ENCODE data around the gene AFAP1L1. TPM values are rescaled to one million over a fixed set of nuclear protein-coding genes. Genes with fewer than 3 reads are reported as not detected.
"Not testable (repeated sequence)": the region's sequence is repeated elsewhere in the genome, so short reads cannot be mapped to it uniquely, and the experiment has no call there.

AFAP1L1 gene
- total RNA-seq, 2 experiments from 2014 or later, result 0.18 to 0.55 TPM

DNA sequence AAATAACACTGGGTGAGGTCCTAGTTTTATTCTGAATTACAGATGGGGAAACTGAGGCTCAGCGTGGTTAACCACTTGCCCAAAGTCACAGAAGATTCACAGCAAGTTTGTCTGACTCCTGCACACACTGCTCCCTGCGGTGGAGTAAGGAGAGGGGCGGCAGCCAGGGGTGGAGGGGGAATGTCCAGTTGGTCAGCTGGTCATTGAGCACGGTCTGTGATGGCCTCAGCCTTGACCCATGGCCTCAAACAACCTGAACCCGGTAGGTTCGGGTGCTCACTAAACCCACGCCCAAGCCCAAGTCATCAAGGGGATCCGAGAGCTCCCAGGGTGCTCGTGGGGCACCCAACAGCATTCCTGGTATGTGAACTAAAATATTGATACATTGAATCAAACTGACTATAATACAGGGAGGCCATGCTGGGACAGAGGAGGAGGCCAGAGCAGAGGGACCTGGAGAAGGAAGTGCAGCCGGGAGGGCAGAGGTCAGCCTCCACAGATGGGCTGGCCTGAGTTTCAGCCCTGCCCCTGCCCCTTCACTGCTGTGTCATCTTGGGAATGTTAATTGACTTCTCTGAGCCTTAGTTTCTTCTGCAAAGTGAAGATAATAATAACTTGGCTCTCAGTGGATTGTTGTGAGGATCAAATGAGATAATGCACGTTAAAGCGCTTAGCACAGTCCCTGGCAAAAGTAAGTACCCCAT is 111.0 kb downstream of the AFAP1L1 start:
- H3K27me3 Mint-ChIP-seq, result no peaks in the 10 kb centered on the region
- H3K4me1 Mint-ChIP-seq, result no peaks in the 10 kb centered on the region
- ATAC-seq (no peak), DNase-seq (no peak)
- POLR2A ChIA-PET, result no interaction called here
- intact Hi-C loops (cut with DNase I, micrococcal nuclease), result loop anchor here (1.0 kb wide), 4 partner anchors 49 to 236 kb away; no protein-coding TSS in a partner anchor
- H3K4me3 Mint-ChIP-seq, result no peak overlapping the region
- H3K36me3 Mint-ChIP-seq (ENCODE audit: low read depth), result no peaks in the 10 kb centered on the region
- H3K27ac Mint-ChIP-seq, result no peak overlapping the region
- CTCF ChIA-PET, result interaction anchor here (0.8 to 3.4 kb wide), 17 partner anchors 9 to 221 kb away, joined by 3 to 26 read pairs (median 5); no protein-coding TSS in a partner anchor
- H3K9me3 Mint-ChIP-seq (ENCODE audit: low read depth), result no peaks in the 10 kb centered on the region

DNA sequence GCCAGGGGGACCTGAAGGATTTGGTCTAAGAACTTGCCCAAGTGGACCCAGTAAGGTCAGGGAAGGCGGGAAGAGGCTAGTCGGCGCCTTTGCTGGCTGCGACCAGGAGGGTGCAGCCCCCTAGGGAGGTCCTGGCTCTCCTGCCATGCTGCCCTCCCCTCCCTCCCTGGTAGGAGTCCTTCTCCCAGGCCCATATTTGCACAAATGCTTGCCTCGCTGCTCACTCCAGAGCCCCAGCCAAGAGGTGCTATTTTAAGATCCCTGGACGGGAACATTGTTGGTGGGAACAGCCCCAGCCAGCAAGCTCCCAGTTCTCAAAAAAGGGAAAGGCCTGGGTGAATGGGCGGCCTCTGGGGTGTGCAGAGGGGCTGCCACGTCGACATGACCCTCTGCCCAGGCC is 111.7 kb downstream of the AFAP1L1 start:
- Mint-ChIP-seq H3K4me3 (no peak overlapping the region), H3K9me3 (ENCODE audit: low read depth) (no peaks in the 10 kb centered on the region), H3K27ac (no peak overlapping the region), H3K27me3 (no peaks in the 10 kb centered on the region), H3K36me3 (ENCODE audit: low read depth) (no peaks in the 10 kb centered on the region), H3K4me1 (no peaks in the 10 kb centered on the region)
- no peak for DNase-seq
- ChIA-PET POLR2A (no interaction called here), CTCF (interaction anchor here (0.8 to 2.8 kb wide), 5 partner anchors 11 to 62 kb away, joined by 3 to 26 read pairs (median 4); no protein-coding TSS in a partner anchor)
- intact Hi-C loops (cut with DNase I, micrococcal nuclease), result no loop called here
- no peak for ATAC-seq

DNA sequence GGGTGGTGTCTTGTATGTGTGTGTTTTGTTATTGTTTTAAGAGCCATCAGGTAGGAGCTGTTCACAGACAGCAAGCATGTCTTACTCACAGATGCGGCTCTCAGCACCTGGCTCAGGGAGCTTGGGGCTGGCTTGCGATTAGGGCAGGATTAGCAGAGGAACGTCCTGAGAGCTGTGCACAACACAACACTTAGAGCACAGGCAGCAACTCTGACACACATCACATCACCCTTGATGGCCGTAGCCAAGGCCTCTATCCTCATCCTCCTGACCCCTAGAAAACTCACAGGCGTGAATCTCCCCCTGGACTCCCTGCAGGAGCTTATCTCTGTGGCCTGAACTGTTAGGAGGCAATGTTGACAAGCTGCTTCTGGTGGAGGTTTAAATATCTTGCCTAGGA is 114.5 kb downstream of the AFAP1L1 start:
- no peaks in the 10 kb centered on the region for H3K27me3 Mint-ChIP-seq
- DNase-seq, result no peak
- POLR2A ChIA-PET, result no interaction called here
- no peak overlapping the region for H3K27ac Mint-ChIP-seq
- no peak overlapping the region for H3K4me3 Mint-ChIP-seq
- no peaks in the 10 kb centered on the region for H3K4me1 Mint-ChIP-seq
- H3K9me3 Mint-ChIP-seq (ENCODE audit: low read depth), result no peaks in the 10 kb centered on the region
- no peaks in the 10 kb centered on the region for H3K36me3 Mint-ChIP-seq (ENCODE audit: low read depth)
- CTCF ChIA-PET, result interaction anchor here (0.6 to 3.0 kb wide), 9 partner anchors 14 to 231 kb away, joined by 3 to 20 read pairs (median 4); no protein-coding TSS in a partner anchor
- intact Hi-C loops (cut with DNase I, micrococcal nuclease), result no loop called here
- no peak for ATAC-seq

DNA sequence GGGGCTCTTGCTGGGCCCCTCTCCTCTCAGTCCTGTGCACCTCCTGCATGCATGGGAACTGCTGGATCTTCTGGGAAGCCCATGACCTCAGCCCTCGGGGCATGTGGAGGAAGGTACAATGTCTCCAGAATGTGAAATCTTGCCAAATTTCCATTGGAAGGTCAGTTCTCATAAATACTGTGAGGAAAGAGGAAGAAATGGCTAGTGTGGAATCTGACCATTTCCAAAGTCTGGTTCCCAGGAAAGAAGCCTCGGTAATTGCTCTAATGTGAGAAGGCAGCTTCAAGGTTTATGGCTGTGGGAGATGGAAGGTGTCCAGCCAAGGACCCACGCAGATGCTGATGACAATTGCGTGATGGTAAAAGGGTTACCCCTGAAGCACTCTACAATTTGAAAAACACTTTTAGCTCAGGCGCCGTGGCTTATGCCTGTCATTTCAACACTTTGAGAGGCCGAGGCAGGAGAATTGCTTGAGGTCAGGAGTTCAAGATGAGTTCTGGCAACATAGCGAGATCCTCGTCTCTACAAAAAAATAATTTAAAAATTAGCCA is 115.5 kb downstream of the AFAP1L1 start:
- ChIA-PET POLR2A (no interaction called here), CTCF (interaction anchor here (0.6 to 2.1 kb wide), 7 partner anchors 19 to 233 kb away, joined by 3 to 6 read pairs (median 3); no protein-coding TSS in a partner anchor)
- no peaks in the 10 kb centered on the region for H3K27me3 Mint-ChIP-seq
- ATAC-seq (no peak), DNase-seq (no peak)
- intact Hi-C loops (cut with DNase I, micrococcal nuclease), result no loop called here
- H3K9me3 Mint-ChIP-seq (ENCODE audit: low read depth), result no peaks in the 10 kb centered on the region
- H3K4me1 Mint-ChIP-seq, result no peaks in the 10 kb centered on the region
- H3K36me3 Mint-ChIP-seq (ENCODE audit: low read depth), result no peaks in the 10 kb centered on the region
- H3K4me3 Mint-ChIP-seq, result no peak overlapping the region
- no peak overlapping the region for H3K27ac Mint-ChIP-seq

DNA sequence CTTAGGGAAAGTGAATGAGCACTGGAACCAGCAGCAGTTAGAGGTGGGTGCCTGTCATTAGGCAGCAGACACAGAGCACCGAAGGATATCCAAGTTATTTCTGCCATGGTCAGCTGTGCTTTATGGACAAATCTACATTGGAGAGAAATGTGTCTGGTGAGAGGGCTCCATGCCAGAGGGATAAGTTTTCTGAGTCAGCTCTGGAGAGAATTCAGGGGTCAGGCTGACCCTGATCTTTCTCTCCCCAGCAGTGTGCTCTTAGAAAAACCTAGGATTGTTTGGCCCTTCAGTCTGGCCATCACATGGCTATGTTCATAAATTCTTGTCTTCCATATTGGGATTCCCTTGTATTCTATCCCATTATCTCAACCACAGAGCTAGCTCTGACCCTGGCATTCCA is 116.3 kb downstream of the AFAP1L1 start:
- no peak for ATAC-seq
- H3K36me3 Mint-ChIP-seq (ENCODE audit: low read depth), result no peaks in the 10 kb centered on the region
- no peaks in the 10 kb centered on the region for H3K9me3 Mint-ChIP-seq (ENCODE audit: low read depth)
- intact Hi-C loops (cut with DNase I, micrococcal nuclease), result no loop called here
- no peaks in the 10 kb centered on the region for H3K27me3 Mint-ChIP-seq
- no peak overlapping the region for H3K4me3 Mint-ChIP-seq
- H3K4me1 Mint-ChIP-seq, result no peaks in the 10 kb centered on the region
- ChIA-PET POLR2A (interaction anchor here (0.6 kb wide), 1 partner anchor 32 kb away, joined by 3 read pairs; no protein-coding TSS in a partner anchor), CTCF (interaction anchor here (0.6 to 2.1 kb wide), 5 partner anchors 14 to 262 kb away, joined by 3 to 5 read pairs (median 3); no protein-coding TSS in a partner anchor)
- no peak overlapping the region for H3K27ac Mint-ChIP-seq
- DNase-seq, result no peak

DNA sequence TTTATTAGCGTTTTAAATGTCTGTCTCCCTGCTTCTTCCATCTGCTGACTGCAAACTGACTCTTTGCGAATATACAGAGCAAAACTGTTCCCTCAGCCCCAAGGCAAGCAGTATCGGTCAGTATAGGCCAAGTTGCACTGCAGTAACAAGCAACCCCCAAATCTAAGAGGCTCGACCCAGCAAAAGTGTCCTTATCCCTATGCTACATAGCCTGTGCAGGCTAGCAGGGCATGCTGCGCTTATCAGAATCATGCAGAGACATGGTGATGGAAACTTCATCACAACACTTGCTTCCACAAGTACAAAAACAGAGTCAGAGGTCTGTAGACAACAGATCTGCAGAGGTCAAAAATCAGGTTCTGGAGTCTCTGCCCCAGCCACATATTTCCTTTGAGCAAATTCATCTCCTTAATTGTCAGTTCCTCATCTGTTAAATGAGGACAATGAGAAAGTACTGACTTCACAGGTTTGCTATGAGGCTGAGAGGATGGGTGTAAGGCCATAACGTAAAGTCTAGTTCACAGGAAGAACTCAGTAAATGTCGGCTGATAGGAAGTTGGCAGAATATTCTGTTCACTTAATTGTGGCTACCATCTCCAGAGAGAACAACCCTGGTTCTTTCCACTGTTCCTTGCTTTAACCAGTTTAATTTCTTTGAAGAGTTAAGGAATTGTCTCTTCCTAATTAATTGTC is 117.0 kb downstream of the AFAP1L1 start:
- DNase-seq (no peak), ATAC-seq (no peak)
- intact Hi-C loops (cut with DNase I, micrococcal nuclease), result no loop called here
- POLR2A ChIA-PET, result no interaction called here
- no peaks in the 10 kb centered on the region for H3K4me1 Mint-ChIP-seq
- H3K36me3 Mint-ChIP-seq (ENCODE audit: low read depth), result no peaks in the 10 kb centered on the region
- no peak overlapping the region for H3K4me3 Mint-ChIP-seq
- CTCF ChIA-PET, result interaction anchor here (0.6 to 2.1 kb wide), 4 partner anchors 12 to 1138 kb away, joined by 3 to 5 read pairs (median 4); no protein-coding TSS in a partner anchor
- H3K27ac Mint-ChIP-seq, result no peak overlapping the region
- H3K27me3 Mint-ChIP-seq, result no peaks in the 10 kb centered on the region
- no peaks in the 10 kb centered on the region for H3K9me3 Mint-ChIP-seq (ENCODE audit: low read depth)

DNA sequence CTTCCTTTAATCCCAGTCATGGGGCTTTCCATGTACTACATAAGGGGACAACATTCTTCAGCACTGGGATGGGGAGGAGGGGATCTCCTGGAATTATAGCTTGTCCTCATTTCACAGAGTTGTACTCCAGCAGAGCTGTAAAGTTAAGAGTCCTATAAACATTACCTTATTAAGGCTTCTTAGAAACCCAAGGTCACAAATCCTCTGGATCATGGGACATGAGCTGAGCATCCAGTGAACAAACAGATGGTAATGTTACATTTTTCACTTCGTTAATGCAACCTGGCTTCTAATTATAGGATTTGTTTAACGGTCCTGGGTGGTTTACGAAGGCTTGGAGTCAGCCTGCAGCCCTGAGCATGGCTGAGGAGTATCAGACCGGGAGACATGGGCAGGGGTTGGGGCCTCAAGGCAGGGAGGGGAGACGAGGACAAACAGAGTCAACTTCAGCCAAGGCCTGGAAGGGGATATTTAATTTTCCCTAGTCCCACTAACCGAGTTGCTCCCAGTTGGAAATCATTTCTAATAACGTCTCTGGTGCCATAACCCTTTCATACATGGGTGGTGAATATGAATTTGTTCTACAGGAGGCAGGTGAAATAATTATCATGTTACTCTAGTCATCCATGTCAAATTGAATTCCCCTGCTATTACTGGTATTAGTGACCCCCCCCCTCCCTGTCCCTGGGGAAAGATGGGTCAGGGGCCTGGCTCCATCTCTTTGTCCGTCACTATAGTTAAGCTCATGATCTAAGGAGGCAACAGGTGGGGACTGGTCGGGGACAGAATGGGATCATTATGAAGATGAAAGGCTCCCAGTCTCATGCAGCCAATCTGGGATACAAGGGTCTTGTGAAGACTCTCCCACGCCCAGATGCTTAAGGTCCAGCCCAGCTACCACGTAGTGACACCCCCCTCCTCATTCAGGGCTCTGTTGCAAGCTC is 118.2 kb downstream of the AFAP1L1 start:
- Mint-ChIP-seq H3K9me3 (ENCODE audit: low read depth) (no peaks in the 10 kb centered on the region), H3K27ac (no peak overlapping the region), H3K4me3 (no peak overlapping the region), H3K4me1 (no peaks in the 10 kb centered on the region), H3K27me3 (no peaks in the 10 kb centered on the region), H3K36me3 (ENCODE audit: low read depth) (no peaks in the 10 kb centered on the region)
- no peak for ATAC-seq
- intact Hi-C loops (cut with DNase I, micrococcal nuclease), result no loop called here
- ChIA-PET POLR2A (interaction anchor here (0.6 kb wide), 1 partner anchor 30 kb away, joined by 4 read pairs; no protein-coding TSS in a partner anchor), CTCF (interaction anchor here (0.6 to 1.7 kb wide), 7 partner anchors 11 to 1137 kb away, joined by 3 to 5 read pairs (median 3); no protein-coding TSS in a partner anchor)
- DNase-seq, result no peak

DNA sequence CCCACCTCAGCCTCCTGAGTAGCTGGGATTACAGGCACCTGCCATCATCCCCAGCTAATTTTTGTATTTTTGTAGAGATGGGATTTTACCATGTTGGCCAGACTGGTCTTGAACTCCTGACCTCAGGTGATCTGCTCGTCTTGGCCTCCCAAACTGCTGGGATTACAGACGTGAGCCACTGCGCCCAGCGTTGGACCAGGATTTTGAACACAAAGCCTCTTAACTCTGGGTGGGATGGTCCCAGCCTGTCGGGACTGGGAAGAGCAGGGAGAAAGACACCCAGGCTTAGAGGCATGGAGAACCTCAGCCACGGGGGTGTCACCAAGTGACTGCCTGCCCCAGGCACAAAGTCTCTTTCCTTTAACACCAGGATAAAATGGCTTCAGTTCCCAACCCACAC is 119.4 kb downstream of the AFAP1L1 start:
- DNase-seq; POLR2A ChIA-PET; H3K9me3 Mint-ChIP-seq (ENCODE audit: low read depth); ATAC-seq; intact Hi-C loops (cut with DNase I, micrococcal nuclease); H3K27me3 Mint-ChIP-seq; H3K4me1 Mint-ChIP-seq; H3K4me3 Mint-ChIP-seq; H3K36me3 Mint-ChIP-seq (ENCODE audit: low read depth); H3K27ac Mint-ChIP-seq: not testable (repeated sequence)
- CTCF ChIA-PET, result interaction anchor here (0.8 to 1.7 kb wide), 4 partner anchors 9 to 172 kb away, joined by 3 to 5 read pairs (median 4); no protein-coding TSS in a partner anchor

Other genes starting within 250 kb of the AFAP1L1 start
- not detected for gene SH3TC2, start 208.8 kb upstream of the AFAP1L1 start, total RNA-seq
- under 1 TPM in 1 of 2 experiments, not detected in 1; 0.07 TPM for gene ABLIM3, start 130.4 kb upstream of the AFAP1L1 start, total RNA-seq
- gene GRPEL2, start 73.6 kb downstream of the AFAP1L1 start, total RNA-seq, result 10 to 100 TPM; 27.1 to 37.2 TPM
- 10 to 100 TPM; 17.5 to 18.8 TPM for gene PCYOX1L, start 86.2 kb downstream of the AFAP1L1 start, total RNA-seq
- gene IL17B, start 107.4 kb downstream of the AFAP1L1 start, total RNA-seq, result not detected

Measured in activated CD4-positive, alpha-beta T cell treated with anti-CD3 and anti-CD28 coated beads for 36 hours (primary cell).